Muscle layer of duodenum (tissue), 2 donors: ENCODE results near the gene TRPM2.

Source experiments
- H3K27ac ChIP-seq: one replicate; pipeline ENCODE4 v1.7.0; 2013; ENCODE audit warnings: mild to moderate bottlenecking, low read length
- H3K27me3 ChIP-seq: one replicate; pipeline ENCODE4 v1.7.0; 2013; ENCODE audit warnings: low read depth, mild to moderate bottlenecking, control low read depth, low read length
- H3K36me3 ChIP-seq, 2 donors: one replicate each; pipeline ENCODE4 v1.7.0; 2013; ENCODE audit warnings: low read length in 2 of 2, control low read depth in 1 of 2, mild to moderate bottlenecking in 1 of 2; ENCODE audit not compliant: insufficient read depth in 2 of 2, control insufficient read depth in 1 of 2
- H3K4me1 ChIP-seq, 2 donors: one replicate each; pipeline ENCODE4 v1.7.0; 2013; ENCODE audit warnings: low read length in 2 of 2, mild to moderate bottlenecking in 2 of 2, control low read depth in 1 of 2, moderate library complexity in 1 of 2; ENCODE audit not compliant: insufficient read depth in 2 of 2, control insufficient read depth in 1 of 2
- H3K4me3 ChIP-seq, 2 donors: one replicate each; pipeline ENCODE4 v1.7.0; 2013; ENCODE audit warnings: low read length in 2 of 2, low read depth in 1 of 2, mild to moderate bottlenecking in 1 of 2
- H3K9me3 ChIP-seq, 2 donors: one replicate each; pipeline ENCODE4 v1.7.0; 2013; ENCODE audit warnings: low read length in 2 of 2, control low read depth in 1 of 2, mild to moderate bottlenecking in 1 of 2; ENCODE audit not compliant: control insufficient read depth in 1 of 2
- donor health status: healthy.

Gene TRPM2

DNA sequence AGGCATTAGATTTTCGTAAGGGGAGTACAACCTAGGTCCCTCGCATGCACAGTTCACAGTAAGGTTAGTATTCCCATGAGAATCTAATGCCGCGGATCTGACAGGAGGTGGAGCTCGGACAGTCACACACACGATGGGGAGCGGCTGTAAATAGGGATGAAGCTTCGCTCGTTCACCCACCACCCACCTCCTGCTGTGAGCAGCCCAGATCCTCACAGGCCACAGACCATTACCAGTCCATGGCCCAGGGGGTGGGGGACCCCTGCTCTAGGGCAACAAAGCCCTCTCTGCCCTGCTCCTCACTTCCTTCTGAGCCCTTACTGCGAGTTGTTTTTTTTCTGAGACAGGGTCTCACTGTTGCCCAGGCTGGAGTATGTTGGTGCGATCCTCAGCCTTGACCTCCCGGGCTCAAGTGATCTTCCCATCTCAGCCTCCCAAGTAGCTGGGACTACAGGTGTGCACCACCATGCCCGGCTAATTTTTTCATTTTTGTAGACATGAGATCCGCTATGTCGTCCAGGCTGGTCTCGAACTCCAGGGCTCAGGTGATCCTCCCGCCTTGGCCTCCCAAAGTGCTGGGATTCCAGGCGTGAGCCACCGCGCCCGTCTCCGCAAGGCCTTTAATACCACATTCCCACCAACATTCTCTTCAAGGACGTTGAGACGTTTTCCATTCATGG is 21.3 kb downstream of the TRPM2 start:
- H3K36me3 ChIP-seq, result no peaks in the 10 kb centered on the region
- peaks cover 0 to 6% of the 10 kb centered on the region in 2 donors for H3K4me1 ChIP-seq
- H3K4me3 ChIP-seq, result no peak overlapping the region
- H3K9me3 ChIP-seq, result no peaks in the 10 kb centered on the region
- no peaks in the 10 kb centered on the region for H3K27me3 ChIP-seq
- H3K27ac ChIP-seq, result no peak overlapping the region

GRCh38 chr21:44375281-44375651 is 21.8 kb downstream of the TRPM2 start:
- Histone ChIP-seq H3K4me3 (no peak overlapping the region), H3K27me3 (no peaks in the 10 kb centered on the region), H3K4me1 (peaks cover 0 to under 1% of the 10 kb centered on the region in 2 donors), H3K9me3 (no peaks in the 10 kb centered on the region), H3K36me3 (no peaks in the 10 kb centered on the region), H3K27ac (no peak overlapping the region)

DNA sequence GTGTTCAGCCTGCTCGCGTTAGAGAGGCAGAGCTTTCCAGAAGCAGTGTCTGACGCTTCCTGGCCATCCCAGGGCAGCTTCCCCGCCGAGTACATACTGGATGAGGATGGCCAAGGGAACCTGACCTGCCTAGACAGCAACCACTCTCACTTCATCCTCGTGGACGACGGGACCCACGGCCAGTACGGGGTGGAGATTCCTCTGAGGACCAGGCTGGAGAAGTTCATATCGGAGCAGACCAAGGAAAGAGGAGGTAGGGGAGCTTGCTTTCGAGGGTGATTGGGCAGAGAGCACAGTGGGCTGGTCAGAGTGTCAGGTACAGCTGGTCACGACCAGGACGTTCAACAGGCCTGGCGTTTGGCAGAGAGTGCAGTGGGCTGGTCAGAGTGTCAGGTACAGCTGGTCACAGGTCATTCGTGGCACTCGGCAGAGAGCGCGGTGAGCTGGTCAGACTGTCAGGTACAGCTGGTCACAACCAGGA is 22.4 kb downstream of the TRPM2 start:
- Histone ChIP-seq H3K4me3 (no peak overlapping the region), H3K27me3 (no peaks in the 10 kb centered on the region), H3K27ac (no peak overlapping the region)

DNA sequence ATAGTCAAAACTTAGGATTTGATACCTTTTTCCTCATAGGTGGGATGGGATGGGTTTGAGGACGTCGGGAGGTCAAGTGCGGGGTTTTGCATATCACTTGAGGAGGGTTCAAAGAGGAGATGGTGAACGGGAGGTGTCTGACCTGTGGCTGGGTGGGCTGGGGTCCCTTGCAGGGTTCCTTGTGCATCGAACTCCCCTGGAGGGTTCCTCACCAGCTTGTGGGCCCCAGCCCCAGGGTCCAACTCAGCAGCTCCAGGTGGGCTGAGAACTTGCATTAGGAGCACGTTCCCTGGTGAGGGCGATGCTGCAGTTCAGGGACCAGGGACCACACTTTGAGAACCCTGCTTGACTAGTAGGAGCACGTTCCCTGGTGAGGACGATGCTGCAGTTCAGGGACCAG is 23.2 kb downstream of the TRPM2 start:
- Histone ChIP-seq H3K27ac (no peak overlapping the region), H3K9me3 (no peaks in the 10 kb centered on the region), H3K4me1 (no peaks in the 10 kb centered on the region), H3K27me3 (no peaks in the 10 kb centered on the region), H3K4me3 (no peak overlapping the region), H3K36me3 (no peaks in the 10 kb centered on the region)

More for the DNA sequence above, 22.4 kb downstream of the TRPM2 start:
- Histone ChIP-seq H3K36me3 (no peaks in the 10 kb centered on the region), H3K9me3 (no peaks in the 10 kb centered on the region), H3K4me1 (no peaks in the 10 kb centered on the region)

GRCh38 chr21:44377201-44377921 is 23.9 kb downstream of the TRPM2 start:
- Histone ChIP-seq H3K27ac (no peak overlapping the region), H3K27me3 (no peaks in the 10 kb centered on the region), H3K9me3 (no peaks in the 10 kb centered on the region), H3K4me1 (no peaks in the 10 kb centered on the region), H3K4me3 (no peak overlapping the region), H3K36me3 (no peaks in the 10 kb centered on the region)

- Histone ChIP-seq H3K4me3 (no peak overlapping the region), H3K27me3 (no peaks in the 10 kb centered on the region), H3K4me1 (no peaks in the 10 kb centered on the region), H3K36me3 (no peaks in the 10 kb centered on the region), H3K9me3 (peaks cover 0 to 2% of the 10 kb centered on the region in 2 donors), H3K27ac (no peak overlapping the region)
Observed at GRCh38 chr21:44377922-44378645, 24.7 kb downstream of the TRPM2 start.

DNA sequence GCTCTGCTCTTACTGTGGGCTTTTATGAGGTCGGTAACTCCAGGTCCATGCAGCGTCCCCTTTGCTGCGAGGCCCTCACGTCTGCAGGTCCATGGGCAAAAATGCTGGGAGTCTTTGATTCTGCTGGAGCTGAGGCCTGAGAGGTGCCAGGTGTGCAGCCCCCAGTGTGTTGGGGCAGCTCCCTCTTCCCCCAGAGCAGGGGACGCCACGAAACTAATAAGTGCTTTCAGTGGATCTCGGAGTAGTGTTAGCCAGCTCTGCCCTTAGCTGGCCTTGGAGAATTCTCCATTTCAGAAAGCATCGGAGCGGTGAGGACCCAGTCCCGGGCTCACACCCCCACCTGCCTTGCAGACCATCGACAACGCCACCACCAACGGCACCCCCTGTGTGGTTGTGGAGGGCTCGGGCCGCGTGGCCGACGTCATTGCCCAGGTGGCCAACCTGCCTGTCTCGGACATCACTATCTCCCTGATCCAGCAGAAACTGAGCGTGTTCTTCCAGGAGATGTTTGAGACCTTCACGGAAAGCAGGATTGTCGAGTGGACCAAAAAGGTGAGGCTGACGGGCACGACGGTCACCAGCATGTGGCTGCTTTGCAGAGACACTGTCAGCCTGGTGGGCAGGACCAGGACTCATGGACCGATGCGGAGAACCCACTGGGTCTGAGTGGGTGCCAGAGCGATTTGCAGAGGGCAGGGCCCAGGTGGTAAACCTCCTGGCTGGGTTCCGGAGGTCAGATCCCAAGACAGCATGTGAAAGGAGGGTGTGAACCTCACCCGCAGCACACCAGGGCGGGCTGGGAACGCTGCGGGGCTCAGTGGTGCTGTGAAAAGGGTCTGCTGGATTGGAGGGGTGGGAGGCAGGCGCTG is 25.5 kb downstream of the TRPM2 start:
- H3K4me1 ChIP-seq, result no peaks in the 10 kb centered on the region
- H3K27ac ChIP-seq, result no peak overlapping the region
- H3K27me3 ChIP-seq, result no peaks in the 10 kb centered on the region
- peaks cover 0 to 4% of the 10 kb centered on the region in 2 donors for H3K9me3 ChIP-seq
- H3K4me3 ChIP-seq, result no peak overlapping the region
- no peaks in the 10 kb centered on the region for H3K36me3 ChIP-seq

DNA sequence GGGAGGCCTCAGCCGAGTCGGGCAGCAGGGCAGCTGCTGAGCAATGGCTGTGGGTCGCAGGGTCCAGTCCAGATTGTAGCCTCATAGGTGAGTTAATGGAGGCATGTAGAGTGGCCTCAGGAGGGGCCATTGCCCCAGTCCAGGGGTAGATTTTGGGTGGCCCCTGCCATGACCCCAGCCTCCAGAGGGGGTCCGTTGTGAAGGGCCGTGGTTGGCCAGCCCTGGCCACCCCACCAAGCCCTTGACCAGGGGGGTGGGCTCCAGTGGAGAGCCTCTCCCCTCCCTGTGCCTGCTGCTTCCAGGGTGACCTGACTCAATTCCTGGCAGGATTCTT is 26.1 kb downstream of the TRPM2 start:
- no peak overlapping the region for H3K27ac ChIP-seq
- H3K4me3 ChIP-seq, result no peak overlapping the region
- no peaks in the 10 kb centered on the region for H3K4me1 ChIP-seq
- peaks cover 0 to 9% of the 10 kb centered on the region in 2 donors for H3K9me3 ChIP-seq
- no peaks in the 10 kb centered on the region for H3K36me3 ChIP-seq
- no peaks in the 10 kb centered on the region for H3K27me3 ChIP-seq

DNA sequence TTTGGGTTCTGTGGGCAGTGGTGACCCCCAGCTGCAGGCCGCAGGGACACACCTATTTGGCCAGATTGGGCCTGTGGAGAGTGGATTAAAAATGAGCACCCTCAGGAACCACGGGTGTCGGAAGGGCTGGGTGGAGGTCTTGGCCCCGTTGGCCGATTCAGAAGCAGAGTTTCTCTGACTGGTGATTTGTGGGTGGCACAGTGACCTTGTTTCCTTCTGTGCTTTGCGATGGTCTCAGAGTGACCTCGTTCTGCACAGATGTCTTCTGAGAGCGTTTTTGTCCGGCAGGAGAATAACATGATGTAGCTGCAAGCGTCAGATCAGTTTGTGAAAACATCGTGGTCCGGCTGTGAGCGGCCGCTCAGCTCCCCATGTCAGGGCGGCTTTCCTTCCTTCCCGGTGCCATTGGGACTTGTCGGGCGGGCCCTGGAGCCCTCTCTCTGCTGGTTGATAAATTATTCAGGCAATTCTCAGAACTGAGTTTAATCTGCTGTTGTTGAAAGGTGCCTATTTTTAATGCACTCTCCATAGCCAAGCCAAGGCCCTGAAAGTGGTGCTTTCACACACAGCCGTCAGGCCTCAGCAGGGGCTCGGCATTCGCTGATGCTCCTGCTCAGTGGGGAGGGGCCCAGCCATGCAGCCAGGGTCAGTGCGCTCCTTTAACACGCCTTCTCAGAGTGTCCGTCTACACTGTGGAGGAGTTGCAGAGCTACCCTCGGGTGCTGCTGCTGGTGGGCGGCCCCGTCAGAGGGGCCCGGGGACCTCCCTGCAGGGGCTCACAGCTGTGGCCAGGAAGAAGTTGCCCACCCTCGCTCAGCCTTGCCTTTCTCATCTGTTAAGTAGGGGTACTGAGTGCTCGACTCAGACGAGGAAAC is 26.8 kb downstream of the TRPM2 start:
- Histone ChIP-seq H3K4me1 (no peaks in the 10 kb centered on the region), H3K27ac (no peak overlapping the region), H3K4me3 (no peak overlapping the region), H3K27me3 (no peaks in the 10 kb centered on the region), H3K36me3 (no peaks in the 10 kb centered on the region), H3K9me3 (peaks cover 6 to 17% of the 10 kb centered on the region in 2 donors)

DNA sequence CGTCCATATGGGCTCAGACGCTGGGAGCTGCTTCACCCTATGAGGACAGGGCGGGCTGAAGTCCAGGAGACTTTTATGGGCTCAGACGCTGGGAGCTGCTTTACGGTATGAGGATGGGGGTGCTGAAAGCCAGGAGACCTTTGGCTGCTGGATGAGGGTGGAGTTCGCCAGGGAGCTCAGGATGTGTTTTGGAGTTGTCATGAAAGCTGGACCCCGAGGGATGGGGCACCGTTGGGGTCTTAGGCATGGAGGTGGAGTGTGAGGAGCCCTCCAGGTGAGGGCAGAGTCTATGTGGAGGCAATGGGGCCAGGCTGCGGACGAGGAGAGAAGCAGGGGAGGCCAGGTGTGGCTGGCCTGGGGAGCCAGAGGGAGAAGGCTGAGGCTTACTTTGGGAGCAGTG is 27.5 kb downstream of the TRPM2 start:
- H3K27ac ChIP-seq, result no peak overlapping the region
- H3K36me3 ChIP-seq, result no peaks in the 10 kb centered on the region
- H3K9me3 ChIP-seq, result peaks cover 7 to 22% of the 10 kb centered on the region in 2 donors
- no peak overlapping the region for H3K4me3 ChIP-seq
- H3K27me3 ChIP-seq, result no peaks in the 10 kb centered on the region
- no peaks in the 10 kb centered on the region for H3K4me1 ChIP-seq
